ENCODE measurements around the gene EMC10.

EMC10 gene

DNA sequence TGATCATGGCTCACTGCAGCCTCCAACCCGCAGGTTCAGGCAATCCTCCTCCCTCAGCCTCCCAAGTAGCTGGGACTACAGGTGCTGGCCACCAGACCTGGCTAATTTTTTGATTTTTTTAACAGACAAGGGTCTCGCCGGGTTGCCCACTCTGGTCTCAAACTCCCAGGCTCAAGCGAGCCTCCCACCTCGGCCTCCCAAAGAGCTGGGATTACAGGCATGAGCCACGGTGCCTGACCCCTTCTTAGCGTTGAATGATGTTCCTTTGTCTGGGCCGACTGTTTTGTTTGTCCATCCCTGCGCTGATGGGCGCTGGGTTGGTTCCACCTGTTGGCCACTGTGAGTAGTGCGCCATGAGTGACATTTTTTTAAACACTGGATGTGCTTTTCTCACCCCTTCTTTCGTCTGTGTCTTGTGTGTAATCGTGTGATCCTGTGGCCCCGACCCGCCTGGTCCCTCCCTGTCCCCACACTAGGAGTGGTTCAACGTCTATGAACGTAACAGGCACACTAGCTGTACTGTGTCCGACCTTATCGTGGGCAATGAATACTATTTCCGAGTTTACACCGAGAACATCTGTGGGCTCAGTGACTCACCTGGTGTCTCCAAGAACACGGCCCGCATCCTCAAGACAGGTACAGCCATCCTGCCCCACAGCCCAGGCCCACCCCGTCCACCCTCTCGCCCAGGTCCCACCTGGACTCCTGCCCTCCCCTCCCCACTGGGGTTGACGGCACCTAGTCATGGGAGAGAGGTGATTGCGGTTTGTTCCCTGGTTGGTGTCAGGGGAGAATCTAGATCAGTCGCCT is 15.0 kb upstream of the EMC10 start (continued):
- TF ChIP-seq ZNF561 (tag by site-specific recombination; IDR thresholded peaks at IDR 0.05; ENCODE audit: borderline replicate concordance): no peak
- TF ChIP-seq, protein P1, sequence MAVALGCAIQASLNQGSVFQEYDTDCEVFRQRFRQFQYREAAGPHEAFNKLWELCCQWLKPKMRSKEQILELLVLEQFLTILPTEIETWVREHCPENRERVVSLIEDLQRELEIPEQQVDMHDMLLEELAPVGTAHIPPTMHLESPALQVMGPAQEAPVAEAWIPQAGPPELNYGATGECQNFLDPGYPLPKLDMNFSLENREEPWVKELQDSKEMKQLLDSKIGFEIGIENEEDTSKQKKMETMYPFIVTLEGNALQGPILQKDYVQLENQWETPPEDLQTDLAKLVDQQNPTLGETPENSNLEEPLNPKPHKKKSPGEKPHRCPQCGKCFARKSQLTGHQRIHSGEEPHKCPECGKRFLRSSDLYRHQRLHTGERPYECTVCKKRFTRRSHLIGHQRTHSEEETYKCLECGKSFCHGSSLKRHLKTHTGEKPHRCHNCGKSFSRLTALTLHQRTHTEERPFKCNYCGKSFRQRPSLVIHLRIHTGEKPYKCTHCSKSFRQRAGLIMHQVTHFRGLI (tag by site-specific recombination; IDR thresholded peaks at IDR 0.05): no peak
- TF ChIP-seq ZNF354C (tag by site-specific recombination; IDR thresholded peaks at IDR 0.05; ENCODE audit: borderline replicate concordance, low read depth): no peak
- no peak for TF ChIP-seq HOXA7 (CRISPR knock-in tag; IDR thresholded peaks at IDR 0.05; ENCODE audit: borderline replicate concordance)
- TF ChIP-seq HOXC10 (CRISPR knock-in tag; IDR thresholded peaks at IDR 0.05): no peak
- TF ChIP-seq ZNF214 (tag by site-specific recombination; IDR thresholded peaks at IDR 0.05; ENCODE audit: borderline replicate concordance): no peak
- TF ChIP-seq WT1 (tag by site-specific recombination; IDR thresholded peaks at IDR 0.05): no peak
- no peak for TF ChIP-seq ZNF292 (tag by site-specific recombination; IDR thresholded peaks at IDR 0.05; ENCODE audit: borderline replicate concordance, low read depth)
- TF ChIP-seq ZNF174 (tag by site-specific recombination; IDR thresholded peaks at IDR 0.05): no peak
- peak; percentile 28; the same call in 1 of the 2 replicates for TF ChIP-seq GLIS1 (tag by site-specific recombination; IDR thresholded peaks at IDR 0.05)
- no peak for TF ChIP-seq ZNF16 (tag by site-specific recombination; IDR thresholded peaks at IDR 0.05; ENCODE audit: low read depth)
- no peak for TF ChIP-seq ZNF140 (tag by site-specific recombination; IDR thresholded peaks at IDR 0.05)
- TF ChIP-seq ZNF324 (tag by site-specific recombination; IDR thresholded peaks at IDR 0.05): no peak
- TF ChIP-seq ZNF248 (tag by site-specific recombination; IDR thresholded peaks at IDR 0.05): no peak
- TF ChIP-seq ZNF302 (tag by site-specific recombination; IDR thresholded peaks at IDR 0.05; ENCODE audit: low read depth): no peak
- TF ChIP-seq, protein P2, sequence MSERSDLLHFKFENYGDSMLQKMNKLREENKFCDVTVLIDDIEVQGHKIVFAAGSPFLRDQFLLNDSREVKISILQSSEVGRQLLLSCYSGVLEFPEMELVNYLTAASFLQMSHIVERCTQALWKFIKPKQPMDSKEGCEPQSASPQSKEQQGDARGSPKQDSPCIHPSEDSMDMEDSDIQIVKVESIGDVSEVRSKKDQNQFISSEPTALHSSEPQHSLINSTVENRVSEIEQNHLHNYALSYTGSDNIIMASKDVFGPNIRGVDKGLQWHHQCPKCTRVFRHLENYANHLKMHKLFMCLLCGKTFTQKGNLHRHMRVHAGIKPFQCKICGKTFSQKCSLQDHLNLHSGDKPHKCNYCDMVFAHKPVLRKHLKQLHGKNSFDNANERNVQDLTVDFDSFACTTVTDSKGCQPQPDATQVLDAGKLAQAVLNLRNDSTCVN (tag by site-specific recombination; optimal IDR thresholded peaks at IDR 0.05): no peak
- TF ChIP-seq ZNF670 (tag by site-specific recombination; IDR thresholded peaks at IDR 0.05; ENCODE audit: low read depth): no peak
- TF ChIP-seq, protein P3, sequence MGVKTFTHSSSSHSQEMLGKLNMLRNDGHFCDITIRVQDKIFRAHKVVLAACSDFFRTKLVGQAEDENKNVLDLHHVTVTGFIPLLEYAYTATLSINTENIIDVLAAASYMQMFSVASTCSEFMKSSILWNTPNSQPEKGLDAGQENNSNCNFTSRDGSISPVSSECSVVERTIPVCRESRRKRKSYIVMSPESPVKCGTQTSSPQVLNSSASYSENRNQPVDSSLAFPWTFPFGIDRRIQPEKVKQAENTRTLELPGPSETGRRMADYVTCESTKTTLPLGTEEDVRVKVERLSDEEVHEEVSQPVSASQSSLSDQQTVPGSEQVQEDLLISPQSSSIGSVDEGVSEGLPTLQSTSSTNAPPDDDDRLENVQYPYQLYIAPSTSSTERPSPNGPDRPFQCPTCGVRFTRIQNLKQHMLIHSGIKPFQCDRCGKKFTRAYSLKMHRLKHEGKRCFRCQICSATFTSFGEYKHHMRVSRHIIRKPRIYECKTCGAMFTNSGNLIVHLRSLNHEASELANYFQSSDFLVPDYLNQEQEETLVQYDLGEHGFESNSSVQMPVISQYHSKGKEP (tag by site-specific recombination; IDR thresholded peaks at IDR 0.05): no peak
- TF ChIP-seq, protein P4, sequence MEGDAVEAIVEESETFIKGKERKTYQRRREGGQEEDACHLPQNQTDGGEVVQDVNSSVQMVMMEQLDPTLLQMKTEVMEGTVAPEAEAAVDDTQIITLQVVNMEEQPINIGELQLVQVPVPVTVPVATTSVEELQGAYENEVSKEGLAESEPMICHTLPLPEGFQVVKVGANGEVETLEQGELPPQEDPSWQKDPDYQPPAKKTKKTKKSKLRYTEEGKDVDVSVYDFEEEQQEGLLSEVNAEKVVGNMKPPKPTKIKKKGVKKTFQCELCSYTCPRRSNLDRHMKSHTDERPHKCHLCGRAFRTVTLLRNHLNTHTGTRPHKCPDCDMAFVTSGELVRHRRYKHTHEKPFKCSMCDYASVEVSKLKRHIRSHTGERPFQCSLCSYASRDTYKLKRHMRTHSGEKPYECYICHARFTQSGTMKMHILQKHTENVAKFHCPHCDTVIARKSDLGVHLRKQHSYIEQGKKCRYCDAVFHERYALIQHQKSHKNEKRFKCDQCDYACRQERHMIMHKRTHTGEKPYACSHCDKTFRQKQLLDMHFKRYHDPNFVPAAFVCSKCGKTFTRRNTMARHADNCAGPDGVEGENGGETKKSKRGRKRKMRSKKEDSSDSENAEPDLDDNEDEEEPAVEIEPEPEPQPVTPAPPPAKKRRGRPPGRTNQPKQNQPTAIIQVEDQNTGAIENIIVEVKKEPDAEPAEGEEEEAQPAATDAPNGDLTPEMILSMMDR (tag by site-specific recombination; IDR thresholded peaks at IDR 0.05): peak; percentile 87
- TF ChIP-seq, protein P5, sequence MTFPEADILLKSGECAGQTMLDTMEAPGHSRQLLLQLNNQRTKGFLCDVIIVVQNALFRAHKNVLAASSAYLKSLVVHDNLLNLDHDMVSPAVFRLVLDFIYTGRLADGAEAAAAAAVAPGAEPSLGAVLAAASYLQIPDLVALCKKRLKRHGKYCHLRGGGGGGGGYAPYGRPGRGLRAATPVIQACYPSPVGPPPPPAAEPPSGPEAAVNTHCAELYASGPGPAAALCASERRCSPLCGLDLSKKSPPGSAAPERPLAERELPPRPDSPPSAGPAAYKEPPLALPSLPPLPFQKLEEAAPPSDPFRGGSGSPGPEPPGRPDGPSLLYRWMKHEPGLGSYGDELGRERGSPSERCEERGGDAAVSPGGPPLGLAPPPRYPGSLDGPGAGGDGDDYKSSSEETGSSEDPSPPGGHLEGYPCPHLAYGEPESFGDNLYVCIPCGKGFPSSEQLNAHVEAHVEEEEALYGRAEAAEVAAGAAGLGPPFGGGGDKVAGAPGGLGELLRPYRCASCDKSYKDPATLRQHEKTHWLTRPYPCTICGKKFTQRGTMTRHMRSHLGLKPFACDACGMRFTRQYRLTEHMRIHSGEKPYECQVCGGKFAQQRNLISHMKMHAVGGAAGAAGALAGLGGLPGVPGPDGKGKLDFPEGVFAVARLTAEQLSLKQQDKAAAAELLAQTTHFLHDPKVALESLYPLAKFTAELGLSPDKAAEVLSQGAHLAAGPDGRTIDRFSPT (tag by site-specific recombination; IDR thresholded peaks at IDR 0.05): no peak
- no peak for TF ChIP-seq ZNF19 (tag by site-specific recombination; IDR thresholded peaks at IDR 0.05; ENCODE audit: low read depth)
- no peak for TF ChIP-seq PRDM1 (tag by site-specific recombination; IDR thresholded peaks at IDR 0.05)
- no peak for TF ChIP-seq ZNF785 (tag by site-specific recombination; IDR thresholded peaks at IDR 0.05)
- TF ChIP-seq ZFP37 (tag by site-specific recombination; IDR thresholded peaks at IDR 0.05): no peak
- TF ChIP-seq, protein P6, sequence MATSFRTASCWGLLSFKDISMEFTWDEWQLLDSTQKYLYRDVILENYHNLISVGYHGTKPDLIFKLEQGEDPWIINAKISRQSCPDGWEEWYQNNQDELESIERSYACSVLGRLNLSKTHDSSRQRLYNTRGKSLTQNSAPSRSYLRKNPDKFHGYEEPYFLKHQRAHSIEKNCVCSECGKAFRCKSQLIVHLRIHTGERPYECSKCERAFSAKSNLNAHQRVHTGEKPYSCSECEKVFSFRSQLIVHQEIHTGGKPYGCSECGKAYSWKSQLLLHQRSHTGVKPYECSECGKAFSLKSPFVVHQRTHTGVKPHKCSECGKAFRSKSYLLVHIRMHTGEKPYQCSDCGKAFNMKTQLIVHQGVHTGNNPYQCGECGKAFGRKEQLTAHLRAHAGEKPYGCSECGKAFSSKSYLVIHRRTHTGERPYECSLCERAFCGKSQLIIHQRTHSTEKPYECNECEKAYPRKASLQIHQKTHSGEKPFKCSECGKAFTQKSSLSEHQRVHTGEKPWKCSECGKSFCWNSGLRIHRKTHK (tag by site-specific recombination; IDR thresholded peaks at IDR 0.05): no peak
- TF ChIP-seq ZNF529 (tag by site-specific recombination; IDR thresholded peaks at IDR 0.05; ENCODE audit: insufficient replicate concordance): no peak
- TF ChIP-seq ZNF335 (tag by site-specific recombination; conservative IDR thresholded peaks at IDR 0.05): no peak
- no peak for TF ChIP-seq ZNF514 (tag by site-specific recombination; IDR thresholded peaks at IDR 0.05)
- no peak for TF ChIP-seq ZXDB (tag by site-specific recombination; IDR thresholded peaks at IDR 0.05)
- no peak for TF ChIP-seq ZNF114 (tag by site-specific recombination; IDR thresholded peaks at IDR 0.05)
- no peak for TF ChIP-seq KLF9 (tag by site-specific recombination; IDR thresholded peaks at IDR 0.05; ENCODE audit: low read depth)

Measured in HEK293 (cell line).